GM23338 (cell line): ENCODE measurements around the gene GTPBP10. TPM values are rescaled to one million over a fixed set of nuclear protein-coding genes. Genes with fewer than 3 reads are reported as not detected.

Source experiments
- ATAC-seq: fragments of 200-7000 bp; cut with Tn5 transposase; 3 replicates; pipeline ENCODE4 v1.9.1; 2020
- DNase-seq: peaks from one replicate; pipeline ENCODE4 v3.0.0-alpha.2; 2015; ENCODE audit warnings: low spot score
- H2AFZ ChIP-seq: fragments of 200-600 bp; sonication (generic); 2 replicates; pipeline ENCODE4 v1.8.0; 2016; ENCODE audit warnings: antibody characterized with exemption, mild to moderate bottlenecking, moderate library complexity
- H3F3A ChIP-seq: fragments of 200-600 bp; sonication (generic); replicated peaks from 2 replicates; pipeline ENCODE4 v1.8.0; 2017; ENCODE audit warnings: antibody characterized with exemption, mixed run types, low read depth
- H3K27ac ChIP-seq: fragments of 200-600 bp; sonication (generic); 2 replicates; pipeline ENCODE4 v1.6.1; 2016; ENCODE audit warnings: low read depth
- H3K27me3 ChIP-seq: fragments of 200-600 bp; sonication (generic); 2 replicates; pipeline ENCODE4 v1.8.0; 2016; ENCODE audit warnings: mild to moderate bottlenecking, mixed run types, moderate library complexity; ENCODE audit not compliant: insufficient read depth
- H3K36me3 ChIP-seq: fragments of 200-600 bp; sonication (generic); 2 replicates; pipeline ENCODE4 v1.8.0; 2016; ENCODE audit warnings: mild to moderate bottlenecking; ENCODE audit not compliant: insufficient read depth
- H3K4me1 ChIP-seq: fragments of 200-600 bp; sonication (generic); 2 replicates; pipeline ENCODE4 v1.8.0; 2016; ENCODE audit warnings: mild to moderate bottlenecking, moderate library complexity; ENCODE audit not compliant: insufficient read depth
- H3K4me2 ChIP-seq: fragments of 200-600 bp; sonication (generic); 2 replicates; pipeline ENCODE4 v1.7.1; 2017; ENCODE audit warnings: mixed run types
- H3K4me3 ChIP-seq: fragments of 200-600 bp; sonication (generic); 2 replicates; pipeline ENCODE4 v1.6.1; 2016; ENCODE audit warnings: mixed run types
- H3K79me2 ChIP-seq: fragments of 200-600 bp; sonication (generic); replicated peaks from 2 replicates; pipeline ENCODE4 v1.8.0; 2017; ENCODE audit warnings: mild to moderate bottlenecking; ENCODE audit not compliant: insufficient read depth
- H3K9me2 ChIP-seq: fragments of 200-600 bp; sonication (generic); 2 replicates; pipeline ENCODE4 v1.8.0; 2017; ENCODE audit not compliant: insufficient read depth
- H4K20me1 ChIP-seq: fragments of 200-600 bp; sonication (generic); replicated peaks from 2 replicates; pipeline ENCODE4 v1.8.0; 2017; ENCODE audit warnings: mild to moderate bottlenecking; ENCODE audit not compliant: insufficient read depth
- H3K27ac Mint-ChIP-seq: 2 replicates; pipeline ENCODE4 v1.8.0; 2020; ENCODE audit warnings: inconsistent platforms, mild to moderate bottlenecking, moderate library complexity, mixed read lengths
- H3K27me3 Mint-ChIP-seq: 3 replicates; pipeline ENCODE4 v1.8.0; 2022; ENCODE audit warnings: low read depth, mild to moderate bottlenecking, moderate library complexity, mixed read lengths, inconsistent platforms; ENCODE audit not compliant: insufficient read depth, poor library complexity
- H3K36me3 Mint-ChIP-seq: 3 replicates; pipeline ENCODE4 v1.8.0; 2021; ENCODE audit warnings: low read depth, mild to moderate bottlenecking, inconsistent platforms, moderate library complexity, mixed read lengths
- H3K4me1 Mint-ChIP-seq: 3 replicates; pipeline ENCODE4 v1.8.0; 2020; ENCODE audit warnings: mild to moderate bottlenecking, inconsistent platforms, mixed read lengths
- H3K4me3 Mint-ChIP-seq: 3 replicates; pipeline ENCODE4 v1.8.0; 2021; ENCODE audit warnings: moderate library complexity, mild to moderate bottlenecking, inconsistent platforms, mixed read lengths
- H3K9me3 Mint-ChIP-seq: 3 replicates; pipeline ENCODE4 v1.8.0; 2020; ENCODE audit warnings: moderate library complexity, mild to moderate bottlenecking, inconsistent platforms, mixed read lengths
- JUNB ChIP-seq: IDR thresholded peaks from one replicate; pipeline ENCODE4 v1.6.1; 2016; ENCODE audit warnings: antibody characterized with exemption; ENCODE audit not compliant: unreplicated experiment
- NANOG ChIP-seq: IDR thresholded peaks from 2 replicates; pipeline ENCODE4 v1.6.1; 2016; ENCODE audit warnings: antibody characterized with exemption, borderline replicate concordance
- ZNF331 ChIP-seq: fragments of 250-450 bp; sonication (Bioruptor Pico); IDR thresholded peaks from 2 replicates; pipeline ENCODE4 v1.5.0; 2020; ENCODE audit warnings: low read depth, mild to moderate bottlenecking, moderate library complexity
- ZNF462 ChIP-seq: fragments of 250-450 bp; sonication (Bioruptor Pico); IDR thresholded peaks from 2 replicates; pipeline ENCODE4 v1.5.0; 2020; ENCODE audit warnings: mild to moderate bottlenecking, moderate library complexity
- polyA plus RNA-seq: library from polyadenylated mRNA; unstranded; fragments of >200 nt; fragmentation: Nextera tagmentation; extraction: Ambion mirVana; gene quantifications from 2 replicates; pipeline ENCODE4 v1.2.1, GENCODE V29; 2016
- total RNA-seq: library from RNA; depleted of rRNA; stranded (reverse); fragments of >200 nt; shearing (Covaris generic); gene quantifications from 2 replicates; pipeline ENCODE4 v1.2.3, GENCODE V29; 2014; rRNA removed

GTPBP10 gene
- total and polyA plus RNA-seq, 2 experiments from 2014 or later = 15.1 to 23.0 TPM

GRCh38 chr7:90433221-90433620 lies 86.7 kb downstream of the GTPBP10 start:
- H3K4me3 Mint-ChIP-seq = no peak overlapping the region
- no peaks in the 10 kb centered on the region for H3K4me1 Mint-ChIP-seq
- H3K9me3 Mint-ChIP-seq = peaks cover 49% of the 10 kb centered on the region
- no peak for DNase-seq
- no peak for TF ChIP-seq ZNF462 (CRISPR knock-in tag)
- TF ChIP-seq NANOG = no peak
- TF ChIP-seq JUNB = no peak
- no peak for TF ChIP-seq ZNF331 (CRISPR knock-in tag)
- peaks cover 36% of the 10 kb centered on the region for H3K36me3 Mint-ChIP-seq
- H3K27ac Mint-ChIP-seq = no peak overlapping the region
- no peak for ATAC-seq
- Histone ChIP-seq H3K9me2 (no peaks in the 10 kb centered on the region; the same call in 1 of the 2 replicates), H3K4me2 (no peak overlapping the region), H3K4me1 (no peaks in the 10 kb centered on the region), H2AFZ (no peak overlapping the region), H3K4me3 (no peak overlapping the region), H3K27ac (no peak overlapping the region), H4K20me1 (no peaks in the 10 kb centered on the region), H3K36me3 (0 out of 2 replicates have a peak, but pooled peaks cover 4% of the 10 kb centered on the region), H3K27me3 (no peaks in the 10 kb centered on the region), H3F3A (no peaks in the 10 kb centered on the region), H3K79me2 (no peaks in the 10 kb centered on the region)
- H3K27me3 Mint-ChIP-seq = peaks cover 2% of the 10 kb centered on the region

Other genes with a start within 250 kb of the GTPBP10 start
- 14.7 and 17.1 TPM in 2 replicates for gene STEAP1, start 192.2 kb upstream of the GTPBP10 start, total RNA-seq
- 14.9 and 15.0 TPM in 2 replicates for gene STEAP1, start 192.2 kb upstream of the GTPBP10 start, polyA plus RNA-seq
- 20.9 and 22.0 TPM in 2 replicates for gene STEAP2, start 135.0 kb upstream of the GTPBP10 start, total RNA-seq
- 10.4 and 13.1 TPM in 2 replicates for gene STEAP2, start 135.0 kb upstream of the GTPBP10 start, polyA plus RNA-seq
- 7.9 and 11.2 TPM in 2 replicates for gene CFAP69, start 101.5 kb upstream of the GTPBP10 start, total RNA-seq
- 3.1 and 4.9 TPM in 2 replicates for gene CFAP69, start 101.5 kb upstream of the GTPBP10 start, polyA plus RNA-seq
- 0.07 TPM in 1 of 2 replicates, not detected in the other for gene FAM237B, start 25.4 kb upstream of the GTPBP10 start, total RNA-seq
- gene FAM237B, start 25.4 kb upstream of the GTPBP10 start, polyA plus RNA-seq = 0.13 TPM in 1 of 2 replicates, not detected in the other
- 48.5 and 52.1 TPM in 2 replicates for gene CLDN12, start 56.7 kb downstream of the GTPBP10 start, total RNA-seq
- gene CLDN12, start 56.7 kb downstream of the GTPBP10 start, polyA plus RNA-seq = 16.3 and 16.6 TPM in 2 replicates
- not detected in 2 replicates for gene PTTG1IP2, start 122.9 kb downstream of the GTPBP10 start, total RNA-seq
- gene PTTG1IP2, start 122.9 kb downstream of the GTPBP10 start, polyA plus RNA-seq = not detected in 2 replicates
- 24.0 and 25.9 TPM in 2 replicates for gene CDK14, start 249.6 kb downstream of the GTPBP10 start, total RNA-seq
- 10.1 and 11.2 TPM in 2 replicates for gene CDK14, start 249.6 kb downstream of the GTPBP10 start, polyA plus RNA-seq